GM23248 (cell line): ENCODE results near the gene PTPRZ1. TPM values are rescaled to one million over a fixed set of nuclear protein-coding genes. Genes with fewer than 3 reads are reported as not detected.
A peak's percentile ranks its signal among the peaks of the same experiment; 100 is the strongest.

Source experiments
- DNase-seq: peaks from one replicate; pipeline ENCODE4 v3.0.0-alpha.2; 2015
- H2AFZ ChIP-seq: fragments of 200-600 bp; sonication (generic); 2 replicates; pipeline ENCODE4 v1.6.1; 2016; ENCODE audit warnings: antibody characterized with exemption
- H3F3A ChIP-seq: fragments of 200-600 bp; sonication (generic); 2 replicates; pipeline ENCODE4 v1.6.1; 2016; ENCODE audit warnings: mild to moderate bottlenecking, antibody characterized with exemption, mixed run types; ENCODE audit not compliant: insufficient read depth
- H3K27ac ChIP-seq: fragments of 200-600 bp; sonication (generic); 2 replicates; pipeline ENCODE4 v1.5.1; 2016; ENCODE audit warnings: mild to moderate bottlenecking
- H3K27me3 ChIP-seq: fragments of 200-600 bp; sonication (generic); replicated peaks from 2 replicates; pipeline ENCODE4 v1.6.1; 2016; ENCODE audit warnings: mild to moderate bottlenecking; ENCODE audit not compliant: insufficient read depth
- H3K36me3 ChIP-seq: fragments of 200-600 bp; sonication (generic); 2 replicates; pipeline ENCODE4 v1.6.1; 2016; ENCODE audit warnings: low read depth, mild to moderate bottlenecking
- H3K4me1 ChIP-seq: fragments of 200-600 bp; sonication (generic); 2 replicates; pipeline ENCODE4 v1.6.1; 2016; ENCODE audit warnings: mild to moderate bottlenecking; ENCODE audit not compliant: insufficient read depth
- H3K4me2 ChIP-seq: fragments of 200-600 bp; sonication (generic); one replicate; pipeline ENCODE4 v1.6.1; 2016; ENCODE audit warnings: mild to moderate bottlenecking; ENCODE audit not compliant: unreplicated experiment
- H3K4me3 ChIP-seq: fragments of 200-600 bp; sonication (generic); 2 replicates; pipeline ENCODE4 v1.5.1; 2016; ENCODE audit warnings: mild to moderate bottlenecking
- H3K79me2 ChIP-seq: fragments of 200-600 bp; sonication (generic); 2 replicates; pipeline ENCODE4 v1.6.1; 2016; ENCODE audit warnings: mild to moderate bottlenecking; ENCODE audit not compliant: insufficient read depth
- H3K9ac ChIP-seq: fragments of 200-600 bp; sonication (generic); 2 replicates; pipeline ENCODE4 v1.6.1; 2016; ENCODE audit warnings: mild to moderate bottlenecking
- H3K9me2 ChIP-seq: fragments of 200-600 bp; sonication (generic); 2 replicates; pipeline ENCODE4 v1.6.1; 2016; ENCODE audit warnings: mixed run types, mild to moderate bottlenecking, moderate library complexity; ENCODE audit not compliant: insufficient read depth
- H3K9me3 ChIP-seq: fragments of 200-600 bp; sonication (generic); one replicate; pipeline ENCODE4 v1.6.1; 2017; ENCODE audit warnings: low read depth
- H4K20me1 ChIP-seq: fragments of 200-600 bp; sonication (generic); 2 replicates; pipeline ENCODE4 v1.6.0; 2016; ENCODE audit not compliant: insufficient read depth
- EZH2 ChIP-seq: fragments of 200-600 bp; sonication (generic); IDR thresholded peaks from 2 replicates; pipeline ENCODE4 v1.6.1; 2018; ENCODE audit warnings: antibody characterized with exemption, mild to moderate bottlenecking; ENCODE audit not compliant: insufficient read depth, poor library complexity, severe bottlenecking
- EZH2phosphoT487 ChIP-seq: fragments of 200-600 bp; sonication (generic); IDR thresholded peaks from 2 replicates; pipeline ENCODE4 v1.6.1; 2018; ENCODE audit warnings: antibody characterized with exemption, moderate library complexity, mild to moderate bottlenecking, low read depth; ENCODE audit not compliant: insufficient read depth
- WGBS, 2 experiments: methylation state at CpG; one replicate each; pipeline ENCODE4 v1.1.6; 2015 to 2017; ENCODE audit warnings: low lambda C conversion rate in 2 of 2, low coverage in 1 of 2; ENCODE audit errors: missing lambda C conversion rate in 2 of 2; 5-methylcytosine and 5-hydroxymethylcytosine counted together
- in situ Hi-C: fragments of 300-500 bp; cut with MboI; formaldehyde crosslinking; loops from 2 replicates; pipeline ENCODE4 v1.15.0; 2020
- polyA plus RNA-seq: library from polyadenylated mRNA; unstranded; fragments of >200 nt; fragmentation: Nextera tagmentation; extraction: Ambion mirVana; gene quantifications from 2 replicates; pipeline ENCODE4 v1.2.1, GENCODE V29; 2016
- total RNA-seq: library from RNA; depleted of rRNA; stranded (reverse); fragments of >200 nt; shearing (Covaris generic); gene quantifications from 2 replicates; pipeline ENCODE4 v1.2.3, GENCODE V29; 2014

The PTPRZ1 gene
- total and polyA plus RNA-seq, 2 experiments from 2014 or later = not detected

DNA sequence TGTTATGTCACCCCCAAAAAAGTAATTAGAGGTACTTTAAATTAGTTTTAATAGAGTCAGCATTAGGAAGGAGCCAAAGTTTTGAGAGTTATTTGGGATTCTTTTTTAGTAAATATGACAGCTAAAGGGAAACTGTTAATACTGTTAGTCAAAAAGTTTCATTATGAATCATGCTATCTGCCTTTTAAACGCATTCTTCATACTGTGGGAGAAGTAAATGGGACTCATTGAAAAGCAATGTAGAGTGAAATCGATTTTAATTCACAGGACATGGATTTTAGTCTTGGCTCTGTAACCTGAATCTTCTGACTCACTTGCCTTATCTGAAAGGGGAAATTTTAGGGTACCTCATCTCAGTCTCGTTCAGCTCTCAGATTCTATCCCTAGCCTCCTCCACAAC, 165.9 kb downstream of the PTPRZ1 start:
- Histone ChIP-seq H3K79me2 (no peaks in the 10 kb centered on the region), H3K27me3 (no peaks in the 10 kb centered on the region; the same call in 1 of the 2 replicates), H3K4me1 (no peaks in the 10 kb centered on the region), H2AFZ (no peak overlapping the region), H3K27ac (no peak overlapping the region), H4K20me1 (no peaks in the 10 kb centered on the region), H3K4me2 (no peak overlapping the region), H3K9me3 (no peaks in the 10 kb centered on the region), H3K36me3 (no peaks in the 10 kb centered on the region), H3K4me3 (no peak overlapping the region), H3F3A (no peaks in the 10 kb centered on the region), H3K9ac (no peak overlapping the region), H3K9me2 (no peaks in the 10 kb centered on the region)
- in situ Hi-C loops = no loop called here
- DNase-seq = peak; percentile 1
- TF ChIP-seq EZH2 (no peak), EZH2phosphoT487 (no peak)
- 47 to 50% methylated on average over 3 of the region's 3 CpGs for WGBS, 2 experiments

DNA sequence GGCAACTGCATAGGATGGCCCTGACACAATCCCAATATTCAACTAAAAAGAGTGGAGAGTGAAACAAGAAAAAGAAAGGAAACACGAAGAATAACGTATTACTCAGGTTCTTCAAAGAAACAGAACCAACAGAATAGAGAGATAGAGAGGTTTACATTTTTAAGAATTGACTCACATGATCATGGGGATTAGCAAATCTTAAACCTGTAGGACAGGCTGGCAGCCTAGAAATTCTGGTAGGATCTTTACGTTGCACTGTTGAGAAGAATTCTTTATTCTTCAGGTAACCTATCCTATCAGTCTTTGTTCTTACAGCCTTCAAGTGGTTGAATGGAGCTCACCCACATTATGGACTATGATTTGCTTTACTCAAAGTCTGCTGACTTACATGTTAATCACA, 167.2 kb downstream of the PTPRZ1 start:
- in situ Hi-C loops = no loop called here
- DNase-seq = no peak
- Histone ChIP-seq H3K4me1 (no peaks in the 10 kb centered on the region), H3K9me3 (no peaks in the 10 kb centered on the region), H3K9ac (no peak overlapping the region), H3K9me2 (no peaks in the 10 kb centered on the region), H3K27me3 (no peaks in the 10 kb centered on the region; the same call in 1 of the 2 replicates), H3K36me3 (no peaks in the 10 kb centered on the region), H3K4me3 (no peak overlapping the region), H3K27ac (no peak overlapping the region), H3K79me2 (no peaks in the 10 kb centered on the region), H3F3A (no peaks in the 10 kb centered on the region), H3K4me2 (no peak overlapping the region), H4K20me1 (no peaks in the 10 kb centered on the region), H2AFZ (no peak overlapping the region)
- TF ChIP-seq EZH2phosphoT487 (no peak), EZH2 (no peak)
- WGBS, 2 experiments = 78 to 93% methylated on average over 3 of the region's 3 CpGs

DNA sequence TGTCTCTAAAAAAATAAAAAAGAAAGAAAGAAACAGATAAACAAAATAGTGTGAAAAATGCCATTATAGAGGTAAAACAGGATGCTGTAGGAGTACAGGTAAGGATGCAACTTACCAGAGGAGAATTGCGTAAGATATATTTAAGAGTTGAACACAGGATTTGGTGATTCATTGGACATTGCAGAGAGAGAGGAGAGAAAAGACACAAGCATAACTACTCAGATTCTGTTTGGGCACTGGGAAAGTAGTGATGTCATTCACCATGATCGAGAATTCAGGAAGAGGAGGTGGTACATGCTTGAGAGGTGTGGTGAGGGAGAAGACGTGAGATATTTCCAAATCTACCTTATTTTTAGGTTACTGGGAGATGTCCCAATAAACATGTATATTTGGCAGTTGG, 173.4 kb downstream of the PTPRZ1 start:
- H3F3A ChIP-seq = no peaks in the 10 kb centered on the region
- H3K36me3 ChIP-seq = no peaks in the 10 kb centered on the region
- H2AFZ ChIP-seq = no peak overlapping the region
- no peaks in the 10 kb centered on the region for H3K9me3 ChIP-seq
- H3K4me1 ChIP-seq = no peaks in the 10 kb centered on the region
- H3K9ac ChIP-seq = no peak overlapping the region
- no peak for TF ChIP-seq EZH2
- TF ChIP-seq EZH2phosphoT487 = no peak
- no peak overlapping the region for H3K4me3 ChIP-seq
- no peak overlapping the region for H3K4me2 ChIP-seq
- H3K79me2 ChIP-seq = no peaks in the 10 kb centered on the region
- no peaks in the 10 kb centered on the region for H3K27me3 ChIP-seq
- no peak overlapping the region for H3K27ac ChIP-seq
- WGBS, 2 experiments = 53 to 55% methylated on average over 3 of the region's 3 CpGs
- DNase-seq = no peak
- H3K9me2 ChIP-seq = no peaks in the 10 kb centered on the region
- in situ Hi-C loops = no loop called here
- H4K20me1 ChIP-seq = no peaks in the 10 kb centered on the region

DNA sequence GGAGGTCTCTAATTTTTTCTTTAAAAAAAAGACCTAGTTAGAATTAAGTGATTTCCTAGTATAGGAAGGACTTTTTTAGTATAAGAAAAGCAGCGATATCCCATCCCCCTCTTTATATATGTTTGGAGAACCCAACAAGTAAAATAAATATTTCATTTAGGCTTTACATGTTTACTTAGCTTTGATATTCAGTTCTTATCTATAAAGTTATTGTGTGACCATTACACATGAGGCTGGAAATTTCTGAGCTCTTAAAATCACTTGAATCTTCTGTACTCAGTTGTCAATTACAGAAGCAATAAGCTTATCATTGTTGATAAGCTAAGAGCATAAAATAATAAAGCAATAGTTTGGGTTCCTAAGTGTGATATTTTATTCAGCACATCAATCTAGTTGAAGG, 181.4 kb downstream of the PTPRZ1 start:
- H3K27me3 ChIP-seq = no peaks in the 10 kb centered on the region
- H3K36me3 ChIP-seq = no peaks in the 10 kb centered on the region
- no peaks in the 10 kb centered on the region for H3K79me2 ChIP-seq
- no peaks in the 10 kb centered on the region for H3K4me1 ChIP-seq
- no peaks in the 10 kb centered on the region for H3K9me2 ChIP-seq
- no peaks in the 10 kb centered on the region for H3F3A ChIP-seq
- H3K4me2 ChIP-seq = no peak overlapping the region
- H3K4me3 ChIP-seq = no peak overlapping the region
- no peaks in the 10 kb centered on the region for H4K20me1 ChIP-seq
- no peak overlapping the region for H3K27ac ChIP-seq
- H3K9ac ChIP-seq = no peak overlapping the region
- H2AFZ ChIP-seq = no peak overlapping the region
- in situ Hi-C loops = no loop called here
- no peak for DNase-seq
- TF ChIP-seq EZH2phosphoT487 (no peak), EZH2 (no peak)
- WGBS, 2 experiments = 49 to 50% methylated on average over 1 of the region's 1 CpG
- no peaks in the 10 kb centered on the region for H3K9me3 ChIP-seq

DNA sequence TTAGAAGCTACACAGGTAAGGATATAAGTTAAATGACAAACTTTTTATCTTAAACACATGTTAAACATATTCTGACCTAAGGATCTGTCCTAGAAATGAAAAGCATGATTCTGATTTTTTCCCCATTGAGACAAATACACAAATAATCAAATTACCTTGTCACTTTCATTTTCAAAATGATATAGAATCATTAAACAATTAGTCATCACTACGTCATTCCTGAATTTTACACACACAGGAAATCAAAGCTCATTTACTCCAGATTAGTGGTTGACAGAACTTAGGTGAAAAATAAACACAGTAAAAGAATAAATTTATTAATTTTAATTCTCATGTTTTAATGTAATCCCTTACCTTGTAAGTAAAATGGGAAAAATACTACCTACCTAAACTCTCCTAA, 182.1 kb downstream of the PTPRZ1 start:
- no peak for DNase-seq
- no peaks in the 10 kb centered on the region for H4K20me1 ChIP-seq
- no peaks in the 10 kb centered on the region for H3K27me3 ChIP-seq
- no peaks in the 10 kb centered on the region for H3K4me1 ChIP-seq
- no peak overlapping the region for H3K27ac ChIP-seq
- no peak overlapping the region for H2AFZ ChIP-seq
- TF ChIP-seq EZH2 (no peak), EZH2phosphoT487 (no peak)
- no peaks in the 10 kb centered on the region for H3K9me2 ChIP-seq
- in situ Hi-C loops = no loop called here
- H3K79me2 ChIP-seq = no peaks in the 10 kb centered on the region
- no peak overlapping the region for H3K4me2 ChIP-seq
- 45 to 70% methylated on average over 1 of the region's 1 CpG for WGBS, 2 experiments
- no peaks in the 10 kb centered on the region for H3F3A ChIP-seq
- no peak overlapping the region for H3K4me3 ChIP-seq
- H3K9me3 ChIP-seq = no peaks in the 10 kb centered on the region
- no peaks in the 10 kb centered on the region for H3K36me3 ChIP-seq
- no peak overlapping the region for H3K9ac ChIP-seq
